ENCODE measurements around the gene PRUNE1.

- TF ChIP-seq E2F6 (IDR thresholded peaks at IDR 0.05; ENCODE audit: borderline replicate concordance, low read depth), result no peak
- no peak for TF ChIP-seq CTCF (IDR thresholded peaks at IDR 0.05)
- TF ChIP-seq RFX5 (IDR thresholded peaks at IDR 0.05), result no peak
- TF ChIP-seq FOSL2 (IDR thresholded peaks at IDR 0.05), result no peak
- TF ChIP-seq FOSL2 (CRISPR knock-in tag; IDR thresholded peaks at IDR 0.05), result no peak
- TF ChIP-seq KDM5A (IDR thresholded peaks at IDR 0.05), result no peak
- TF ChIP-seq RCOR1 (IDR thresholded peaks at IDR 0.05; ENCODE audit: low read depth, low read length), result no peak
- no peak for TF ChIP-seq HOXA7 (CRISPR knock-in tag; IDR thresholded peaks at IDR 0.05)
- TF ChIP-seq JUN (IDR thresholded peaks at IDR 0.05), result no peak
These were observed 15.6 kb upstream of the PRUNE1 start for GRCh38 chr1:150992626-150993025.
